GM06990 (cell line): ENCODE measurements around the gene ERRFI1.
A peak's percentile ranks its signal among the peaks of the same experiment; 100 is the strongest.

Experiments used
- DNase-seq: peaks from one replicate; pipeline ENCODE4 v3.0.0-alpha.2; 2011; ENCODE audit not compliant: insufficient read length; ENCODE audit errors: extremely low read depth
- H3K27me3 ChIP-seq: replicated peaks from 2 replicates; pipeline ENCODE4 v1.6.0; 2011; ENCODE audit warnings: low read length; ENCODE audit not compliant: control insufficient read depth, insufficient read depth
- H3K36me3 ChIP-seq: 2 replicates; pipeline ENCODE4 v1.5.1; 2011; ENCODE audit warnings: low read length; ENCODE audit not compliant: control insufficient read depth, insufficient read depth
- H3K4me3 ChIP-seq: replicated peaks from 2 replicates; pipeline ENCODE4 v1.5.1; 2011; ENCODE audit warnings: low read depth, mild to moderate bottlenecking, control low read depth, low read length
- CTCF ChIP-seq: IDR thresholded peaks from 2 replicates; pipeline ENCODE4 v1.5.1; 2011; ENCODE audit warnings: low read length, control low read depth, mild to moderate bottlenecking, inconsistent platforms; ENCODE audit not compliant: insufficient read depth, poor library complexity, severe bottlenecking

ERRFI1 gene

GRCh38 chr1:8027748-8028570 is 1.9 kb upstream of the ERRFI1 start:
- no peak for DNase-seq
- no peak overlapping the region for H3K4me3 ChIP-seq

GRCh38 chr1:8026976-8027747 is 1.1 kb upstream of the ERRFI1 start:
- Histone ChIP-seq H3K36me3 (no peaks in the 10 kb centered on the region), H3K27me3 (no peaks in the 10 kb centered on the region; the same call in 1 of the 2 replicates), H3K4me3 (no peak overlapping the region)
- no peak for TF ChIP-seq CTCF
- no peak for DNase-seq

More at GRCh38 chr1:8027748-8028570, 1.9 kb upstream of the ERRFI1 start:
- Histone ChIP-seq H3K27me3 (no peaks in the 10 kb centered on the region; the same call in 1 of the 2 replicates), H3K36me3 (no peaks in the 10 kb centered on the region)
- TF ChIP-seq CTCF: no peak

- no peaks in the 10 kb centered on the region; the same call in 1 of the 2 replicates for H3K27me3 ChIP-seq
- no peaks in the 10 kb centered on the region for H3K36me3 ChIP-seq
- peak overlapping the region; percentile 53 for H3K4me3 ChIP-seq
- DNase-seq: peak; percentile 20
- no peak for TF ChIP-seq CTCF
Observed at GRCh38 chr1:8025671-8026144, 401 bp downstream of the ERRFI1 start.

- TF ChIP-seq CTCF: no peak
- peak overlapping the region; percentile 53 for H3K4me3 ChIP-seq
- H3K36me3 ChIP-seq: no peaks in the 10 kb centered on the region
- no peak for DNase-seq
- H3K27me3 ChIP-seq: no peaks in the 10 kb centered on the region; the same call in 1 of the 2 replicates
Observed at GRCh38 chr1:8025061-8025670, 943 bp downstream of the ERRFI1 start.

GRCh38 chr1:8024329-8024728 is 1.8 kb downstream of the ERRFI1 start:
- H3K27me3 ChIP-seq: no peaks in the 10 kb centered on the region; the same call in 1 of the 2 replicates
- no peak overlapping the region for H3K4me3 ChIP-seq
- no peaks in the 10 kb centered on the region for H3K36me3 ChIP-seq
- TF ChIP-seq CTCF: no peak
- DNase-seq: no peak
